ENCODE data around the gene ASPN.

DNA sequence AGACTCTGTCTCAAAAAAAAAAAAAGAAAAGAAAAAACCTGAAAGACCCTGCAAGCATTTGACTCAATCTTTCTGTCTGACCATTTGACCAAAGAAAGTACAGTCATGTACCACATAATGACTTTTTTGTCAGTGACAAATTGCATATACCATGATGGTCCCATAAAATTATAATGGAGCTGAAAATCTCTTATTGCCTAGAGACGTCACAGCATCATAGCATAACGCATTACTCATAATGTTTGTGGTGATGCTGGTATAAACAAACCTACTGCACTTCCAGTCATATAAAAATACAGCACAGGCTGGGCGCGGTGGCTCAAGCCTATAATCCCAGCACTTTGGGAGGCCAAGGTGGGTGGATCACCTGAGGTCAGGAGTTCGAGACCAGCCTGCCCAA lies 43.0 kb upstream of the ASPN start:
- no peak for TF ChIP-seq POLR2A (IDR thresholded peaks at IDR 0.05)
- no peak for TF ChIP-seq CTCF (IDR thresholded peaks at IDR 0.05)

All from testis (tissue), 2 donors.